Inferior parietal cortex (tissue), 1 donor: ENCODE data around the gene GPR176.
"Not testable (repeated sequence)": the region's sequence is repeated elsewhere in the genome, so short reads cannot be mapped to it uniquely, and the experiment has no call there.

Source experiments
- DNase-seq: peaks from one replicate; pipeline ENCODE4 v3.0.0-alpha.2; 2016; ENCODE audit errors: extremely low spot score

GPR176 gene

GRCh38 chr15:39856357-39856756 lies 63.7 kb downstream of the GPR176 start:
- DNase-seq: no peak

DNA sequence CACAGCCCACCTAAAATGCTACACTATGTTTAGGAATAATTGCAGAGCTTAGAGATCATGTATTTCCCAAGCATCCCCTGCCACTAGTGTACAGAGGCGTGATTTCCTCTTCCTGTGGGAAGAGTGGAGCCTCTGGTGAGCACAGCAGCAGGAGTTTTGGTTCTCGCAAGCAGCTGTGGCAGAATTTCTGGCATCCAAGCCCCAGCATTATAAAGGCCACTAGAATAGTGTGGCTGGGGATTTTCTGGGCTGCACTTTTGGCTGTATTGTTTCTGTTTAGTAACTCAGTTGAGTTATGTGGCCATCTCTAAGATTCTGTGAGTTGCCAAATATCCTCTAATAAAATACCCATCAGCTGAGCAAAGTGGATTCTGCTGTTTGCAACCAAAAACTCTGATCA lies 64.7 kb downstream of the GPR176 start:
- no peak for DNase-seq

- no peak for DNase-seq
Measured at GRCh38 chr15:39854161-39854560, 65.9 kb downstream of the GPR176 start.

- no peak for DNase-seq
Measured at GRCh38 chr15:39852250-39852649, 67.8 kb downstream of the GPR176 start.

DNA sequence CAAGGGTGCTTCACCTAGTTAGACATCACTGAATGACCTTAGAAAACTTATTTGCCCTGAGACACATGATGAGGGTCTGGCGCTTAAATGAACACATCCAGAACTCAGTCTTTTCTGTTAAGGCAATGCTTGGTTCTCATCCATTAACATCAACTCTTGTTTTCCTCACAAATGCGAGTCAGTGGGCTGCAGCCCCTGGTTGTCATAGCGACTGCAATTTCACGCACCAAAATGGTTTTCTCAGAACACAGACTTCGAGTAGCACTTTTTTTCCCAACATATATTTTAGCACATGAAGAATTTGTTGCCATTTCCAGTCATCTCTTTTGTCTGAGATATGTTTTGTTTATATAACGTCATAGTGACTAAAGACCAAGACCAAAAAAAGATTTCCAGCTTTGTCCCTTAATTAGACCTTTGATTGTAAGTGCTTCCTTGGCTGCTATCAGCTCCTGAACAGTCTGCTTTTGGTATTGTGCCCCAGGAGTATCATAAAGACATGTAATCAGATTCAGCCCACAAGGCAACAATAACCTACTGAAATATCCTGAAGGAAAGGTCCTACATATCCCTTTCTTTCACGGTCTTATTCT lies 68.5 kb downstream of the GPR176 start:
- DNase-seq: no peak

DNA sequence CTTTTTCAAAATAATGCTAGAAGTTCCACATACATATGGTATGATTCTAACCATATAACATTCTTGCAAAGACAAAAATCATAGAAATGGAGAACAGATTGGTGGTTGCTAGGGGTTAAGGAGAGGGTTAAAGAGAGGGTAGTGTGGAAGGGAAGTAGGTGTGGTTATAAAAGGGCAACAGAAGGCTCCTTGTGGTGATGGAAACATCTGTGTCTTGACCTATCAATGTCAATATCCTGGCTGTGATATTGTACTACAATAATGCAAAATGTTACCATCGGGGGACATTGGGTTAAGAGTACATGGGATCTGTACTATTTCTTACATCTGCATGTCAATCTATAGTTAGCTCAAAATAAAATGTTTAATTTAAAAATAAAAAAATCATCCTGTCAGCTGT lies 69.6 kb downstream of the GPR176 start:
- no peak for DNase-seq

DNA sequence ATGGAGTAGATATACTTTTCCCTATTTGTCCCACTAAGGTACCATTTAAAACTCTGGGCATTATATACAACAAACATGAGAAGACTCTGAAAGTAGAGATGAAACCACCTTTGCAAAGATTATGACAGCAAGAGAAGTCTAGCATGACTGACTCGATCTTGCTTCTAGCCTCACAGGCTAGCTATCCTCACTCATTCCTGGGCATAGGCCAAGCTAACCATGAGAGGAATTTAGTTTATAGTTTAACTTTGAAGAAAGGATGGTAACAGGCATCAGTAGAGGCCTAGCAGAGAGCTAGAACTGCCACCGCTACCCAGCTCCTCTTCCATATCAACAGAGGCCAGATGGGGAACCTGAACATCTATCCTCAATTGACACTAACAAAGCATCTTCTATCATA lies 74.0 kb downstream of the GPR176 start:
- no peak for DNase-seq

GRCh38 chr15:39845582-39845981 lies 74.5 kb downstream of the GPR176 start:
- no peak for DNase-seq

GRCh38 chr15:39843565-39843964 lies 76.5 kb downstream of the GPR176 start:
- DNase-seq: no peak

GRCh38 chr15:39837454-39837853 lies 82.6 kb downstream of the GPR176 start:
- DNase-seq: no peak

- no peak for DNase-seq
Measured at GRCh38 chr15:39835550-39835949, 84.5 kb downstream of the GPR176 start.

GRCh38 chr15:39834256-39834655 lies 85.8 kb downstream of the GPR176 start:
- DNase-seq: no peak

GRCh38 chr15:39833515-39833981 lies 86.5 kb downstream of the GPR176 start:
- no peak for DNase-seq

- DNase-seq: no peak
Measured at GRCh38 chr15:39830166-39830565, 89.9 kb downstream of the GPR176 start.

DNA sequence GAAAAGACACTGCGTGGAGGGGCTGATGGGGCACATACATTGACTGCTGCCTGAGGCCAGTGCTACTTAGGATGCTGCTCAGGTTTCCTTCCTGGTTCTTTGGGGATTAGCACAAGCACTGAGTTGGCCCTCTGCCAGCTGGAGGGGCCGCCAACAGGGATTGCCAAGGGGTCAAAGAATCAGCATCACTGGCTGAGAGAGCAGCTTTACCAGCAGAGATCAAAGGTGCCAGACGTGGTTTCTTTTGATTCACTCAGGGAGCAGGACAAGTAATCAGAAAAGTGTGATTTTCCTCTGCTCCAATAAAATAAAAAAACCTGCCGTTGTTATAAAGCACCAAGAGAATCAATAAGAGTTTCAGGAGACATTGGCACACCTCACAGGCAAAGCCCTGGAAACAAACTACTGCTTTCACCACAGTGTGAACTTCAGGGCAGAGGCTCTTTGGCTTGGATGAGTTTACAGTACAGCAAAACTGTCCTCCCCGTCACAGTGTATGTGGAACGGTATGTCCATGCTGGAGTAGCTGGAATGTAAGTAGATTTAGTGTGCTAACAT lies 91.6 kb downstream of the GPR176 start:
- no peak for DNase-seq

GRCh38 chr15:39826975-39827374 lies 93.1 kb downstream of the GPR176 start:
- DNase-seq: no peak

DNA sequence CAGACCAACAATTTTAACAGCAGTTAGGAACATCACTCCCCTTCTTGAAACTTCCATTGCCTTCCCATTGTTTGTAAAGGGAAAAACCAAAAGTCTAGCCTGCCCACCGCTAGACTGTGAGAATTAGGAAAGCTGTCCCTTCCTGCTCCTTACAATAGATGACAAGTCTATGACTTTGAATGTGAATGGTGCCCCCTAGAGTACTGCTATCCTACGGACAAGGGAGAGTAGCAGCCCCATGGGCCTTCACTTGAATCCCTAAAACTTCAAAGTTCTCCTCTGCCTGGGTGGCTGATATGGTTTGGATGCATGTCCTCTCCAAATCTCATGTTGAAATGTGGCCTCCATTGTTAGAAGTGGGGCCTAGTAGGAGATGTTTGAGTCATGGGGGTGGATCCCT lies 96.4 kb downstream of the GPR176 start:
- no peak for DNase-seq

GRCh38 chr15:39820050-39820602 lies 99.9 kb downstream of the GPR176 start:
- DNase-seq: no peak

DNA sequence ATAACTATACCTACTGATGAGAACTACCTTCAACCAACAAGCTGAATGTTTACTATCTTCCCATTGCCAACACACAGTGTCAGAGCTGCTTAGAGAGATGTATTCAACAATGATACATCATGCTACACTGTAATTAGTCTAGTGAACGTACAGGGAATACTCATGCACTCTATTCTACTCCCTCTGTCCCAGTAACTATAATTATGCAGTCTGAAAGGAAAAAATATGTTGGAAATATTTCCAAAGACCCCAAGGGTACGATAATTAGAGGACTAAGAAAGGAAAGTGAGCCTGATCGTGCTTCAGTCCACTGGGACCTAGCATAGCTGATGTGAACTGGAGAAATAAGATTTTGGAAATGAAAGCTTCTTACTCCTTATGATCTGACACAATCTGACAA lies 100.5 kb downstream of the GPR176 start:
- DNase-seq: no peak

- no peak for DNase-seq
Measured at GRCh38 chr15:39817892-39818291, 102.2 kb downstream of the GPR176 start.

- no peak for DNase-seq
Measured at GRCh38 chr15:39814489-39814888, 105.6 kb downstream of the GPR176 start.

GRCh38 chr15:39812651-39813050 lies 107.4 kb downstream of the GPR176 start:
- DNase-seq: not testable (repeated sequence)

DNA sequence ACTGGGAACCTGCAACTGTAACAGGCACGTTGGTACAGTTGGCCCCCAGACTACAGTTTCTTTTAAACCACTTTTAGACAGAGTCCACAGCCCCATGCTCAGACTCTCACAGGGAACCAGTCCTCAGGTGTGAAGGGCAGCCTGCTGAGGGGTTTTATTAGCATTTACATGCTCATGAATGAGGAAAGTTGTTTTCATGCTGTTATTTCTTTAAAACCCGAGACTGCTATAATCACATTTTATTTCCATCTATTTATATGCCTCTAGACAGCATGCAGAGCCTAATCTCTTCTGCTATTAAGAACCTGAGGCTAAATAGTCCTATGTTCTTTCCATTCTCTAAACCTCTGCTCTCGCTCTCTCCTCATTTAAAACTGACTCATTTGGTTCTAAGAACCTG lies 111.2 kb downstream of the GPR176 start:
- no peak for DNase-seq

- DNase-seq: no peak
Measured at GRCh38 chr15:39807791-39808190, 112.3 kb downstream of the GPR176 start.
